Tibial artery (tissue), 4 donors: ENCODE results near the gene ZFP69.

Source experiments
- DNase-seq, 2 donors: peaks; one replicate each; pipeline ENCODE4 v3.0.0-alpha.2; 2019
- H3K27ac ChIP-seq, 2 donors: fragments of 200-600 bp; sonication (generic) in 1 of 2; 1 replicate in 1 of 2; 2 replicates in 1 of 2; pipeline ENCODE4 v1.5.1; 2018 to 2019; ENCODE audit warnings: mild to moderate bottlenecking in 1 of 2
- H3K27me3 ChIP-seq, 2 donors: fragments of 200-600 bp; sonication (generic) in 1 of 2; one replicate each; pipeline versions ENCODE4 v1.5.1 to v1.6.0; 2016 to 2019
- H3K36me3 ChIP-seq, 3 donors: fragments of 200-600 bp; sonication (generic) in 2 of 3; one replicate each; pipeline ENCODE4 v1.5.1; 2016 to 2019; ENCODE audit warnings: mild to moderate bottlenecking in 2 of 3
- H3K4me1 ChIP-seq, 4 donors: fragments of 200-600 bp; sonication (generic) in 2 of 4; 1 replicate in 3 of 4; 2 replicates in 1 of 4; pipeline ENCODE4 v1.5.1; 2016 to 2019
- H3K4me3 ChIP-seq, 2 donors: fragments of 200-600 bp; sonication (generic) in 1 of 2; 1 replicate in 1 of 2; 2 replicates in 1 of 2; pipeline ENCODE4 v1.5.1; 2018 to 2019; ENCODE audit warnings: mild to moderate bottlenecking in 2 of 2
- H3K9me3 ChIP-seq, 3 donors: fragments of 200-600 bp; sonication (generic) in 1 of 3; one replicate each; pipeline ENCODE4 v1.5.1; 2016 to 2019
- CTCF ChIP-seq, 2 experiments: fragments of 200-600 bp in 1 of 2; fragments of 450-650 bp in 1 of 2; IDR thresholded peaks; one replicate each; pipeline ENCODE4 v1.5.1; 2017 to 2019; ENCODE audit warnings: antibody characterized with exemption in 2 of 2, mild to moderate bottlenecking in 1 of 2, moderate library complexity in 1 of 2
- intact Hi-C: fragments of 100-400 bp; cut with DNase I; formaldehyde crosslinking; loops from one replicate; pipeline ENCODE4 v1.15.0; 2023; ENCODE audit warnings: low total_unique reads

The ZFP69 gene

GRCh38 chr1:40454873-40455272, 22.2 kb upstream of the ZFP69 start:
- peaks cover 0 to 6% (median 3%) of the 10 kb centered on the region in 4 donors for H3K4me1 ChIP-seq
- TF ChIP-seq CTCF (IDR thresholded peaks at IDR 0.05) = no peak
- no peak overlapping the region for H3K27ac ChIP-seq
- no peak overlapping the region for H3K4me3 ChIP-seq
- no peaks in the 10 kb centered on the region for H3K27me3 ChIP-seq
- peaks cover 5 to 38% (median 20%) of the 10 kb centered on the region in 3 donors for H3K9me3 ChIP-seq
- DNase-seq = no peak
- peaks cover 31 to 39% (median 34%) of the 10 kb centered on the region in 3 donors for H3K36me3 ChIP-seq
- intact Hi-C loops = no loop called here

GRCh38 chr1:40462956-40463590, 14.0 kb upstream of the ZFP69 start:
- no peak for TF ChIP-seq CTCF (IDR thresholded peaks at IDR 0.05)
- H3K9me3 ChIP-seq = peaks cover 18 to 97% (median 94%) of the 10 kb centered on the region in 3 donors
- no peaks in the 10 kb centered on the region for H3K4me1 ChIP-seq
- intact Hi-C loops = no loop called here
- no peak overlapping the region for H3K27ac ChIP-seq
- no peak overlapping the region for H3K4me3 ChIP-seq
- no peaks in the 10 kb centered on the region for H3K27me3 ChIP-seq
- H3K36me3 ChIP-seq = peaks cover 39 to 75% (median 70%) of the 10 kb centered on the region in 3 donors
- no peak for DNase-seq

- Histone ChIP-seq H3K9me3 (peaks cover 7 to 86% (median 60%) of the 10 kb centered on the region in 3 donors), H3K27me3 (no peaks in the 10 kb centered on the region), H3K27ac (no peak overlapping the region), H3K4me3 (no peak overlapping the region), H3K4me1 (no peaks in the 10 kb centered on the region), H3K36me3 (peaks cover 3 to 24% (median 13%) of the 10 kb centered on the region in 3 donors)
- no peak for TF ChIP-seq CTCF (IDR thresholded peaks at IDR 0.05)
- DNase-seq = no peak
- intact Hi-C loops = no loop called here
Measured at GRCh38 chr1:40469327-40469726, 7.8 kb upstream of the ZFP69 start.

GRCh38 chr1:40475268-40475667, 1.8 kb upstream of the ZFP69 start:
- Histone ChIP-seq H3K27ac (no peak overlapping the region), H3K27me3 (no peaks in the 10 kb centered on the region), H3K9me3 (peaks cover 4 to 37% (median 5%) of the 10 kb centered on the region in 3 donors), H3K36me3 (no peaks in the 10 kb centered on the region), H3K4me3 (no peak overlapping the region), H3K4me1 (peaks cover 0 to 14% (median 8%) of the 10 kb centered on the region in 4 donors)
- intact Hi-C loops = no loop called here
- no peak for DNase-seq
- TF ChIP-seq CTCF (IDR thresholded peaks at IDR 0.05) = no peak

GRCh38 chr1:40477678-40478053, 576 bp downstream of the ZFP69 start:
- peaks cover 0 to 22% (median 4%) of the 10 kb centered on the region in 3 donors for H3K9me3 ChIP-seq
- peaks cover 11 to 17% (median 14%) of the 10 kb centered on the region in 3 donors for H3K36me3 ChIP-seq
- H3K27me3 ChIP-seq = no peaks in the 10 kb centered on the region
- H3K4me3 ChIP-seq = peak overlapping the region; percentile 76 to 98
- H3K4me1 ChIP-seq = peaks cover 0 to 14% (median 8%) of the 10 kb centered on the region in 4 donors
- no peak for DNase-seq
- intact Hi-C loops = no loop called here
- H3K27ac ChIP-seq = peak overlapping the region; percentile 77 to 80
- TF ChIP-seq CTCF (IDR thresholded peaks at IDR 0.05) = no peak
